Inflammatory macrophage treated with lipopolysaccharide for 1 hour (primary cell): Measurements from ENCODE around the gene NR1H2.
"Not testable (repeated sequence)": the region's sequence is repeated elsewhere in the genome, so short reads cannot be mapped to it uniquely, and the experiment has no call there.

ENCODE experiments used
- DNase-seq, 2 donors: peaks; one replicate each; pipeline ENCODE4 v3.0.0-alpha.2; 2020 to 2022

NR1H2 gene

DNA sequence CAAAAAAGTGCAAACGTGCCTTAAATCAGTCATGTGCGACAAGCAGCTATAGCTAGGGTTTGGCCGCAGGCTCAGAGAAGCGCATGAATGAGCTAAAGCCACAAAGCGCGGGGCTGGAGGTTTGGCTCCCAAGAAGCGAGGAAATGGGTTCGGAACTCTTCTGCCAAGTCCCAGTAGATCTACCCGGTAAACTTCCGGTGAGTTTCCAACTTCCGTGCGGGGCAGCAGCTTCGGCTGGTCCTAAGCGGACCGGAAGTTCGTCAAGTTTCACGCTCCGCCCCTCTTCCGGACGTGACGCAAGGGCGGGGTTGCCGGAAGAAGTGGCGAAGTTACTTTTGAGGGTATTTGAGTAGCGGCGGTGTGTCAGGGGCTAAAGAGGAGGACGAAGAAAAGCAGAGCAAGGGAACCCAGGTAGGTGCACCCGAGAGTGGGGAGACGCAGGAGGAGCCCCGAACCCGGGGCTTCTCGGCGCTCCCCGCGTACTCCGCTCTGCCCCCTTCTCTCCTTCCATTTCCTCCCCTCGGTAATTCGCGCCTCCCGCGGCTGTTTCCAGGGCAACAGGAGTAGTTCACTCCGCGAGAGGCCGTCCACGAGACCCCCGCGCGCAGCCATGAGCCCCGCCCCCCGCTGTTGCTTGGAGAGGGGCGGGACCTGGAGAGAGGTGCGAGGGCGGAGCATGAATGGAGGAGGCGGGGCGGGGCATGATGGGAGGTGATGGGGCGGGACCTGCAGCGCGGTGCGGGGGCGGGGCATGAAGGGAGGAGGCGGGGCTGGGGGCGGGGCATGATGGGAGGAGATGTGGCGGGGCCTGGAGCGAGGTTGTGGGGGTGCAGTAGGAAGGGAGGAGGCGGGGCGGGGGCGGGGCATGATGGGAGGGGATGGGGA, at the start of gene NR1H2:
NR1H2 (plus strand) TSS at position 292 of the 885 bp plus-strand sequence. CDS start 1,149 bp downstream, outside the sequence.
- DNase-seq, result peak; percentile 95 to 99

DNA sequence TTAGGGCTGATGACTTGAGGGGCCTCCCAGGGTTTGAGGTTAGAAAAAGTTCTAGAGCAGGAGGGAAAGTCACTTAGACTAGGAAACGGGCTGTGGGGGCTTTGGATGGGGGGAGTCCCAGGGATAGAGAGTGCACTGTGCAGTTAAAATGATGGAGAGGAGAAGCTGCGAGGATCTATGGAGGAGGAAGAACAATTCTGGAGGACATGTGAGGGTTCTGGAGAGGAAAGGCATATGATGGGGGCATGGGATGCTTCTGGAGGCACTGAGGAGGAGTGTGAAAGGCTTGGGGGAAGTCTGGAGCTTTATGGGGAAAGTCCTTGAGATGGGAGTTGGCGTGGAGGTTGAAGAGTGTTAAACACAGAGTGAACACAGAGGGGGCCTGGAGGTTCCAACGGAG, 49.2 kb upstream of the NR1H2 start:
- no peak for DNase-seq

DNA sequence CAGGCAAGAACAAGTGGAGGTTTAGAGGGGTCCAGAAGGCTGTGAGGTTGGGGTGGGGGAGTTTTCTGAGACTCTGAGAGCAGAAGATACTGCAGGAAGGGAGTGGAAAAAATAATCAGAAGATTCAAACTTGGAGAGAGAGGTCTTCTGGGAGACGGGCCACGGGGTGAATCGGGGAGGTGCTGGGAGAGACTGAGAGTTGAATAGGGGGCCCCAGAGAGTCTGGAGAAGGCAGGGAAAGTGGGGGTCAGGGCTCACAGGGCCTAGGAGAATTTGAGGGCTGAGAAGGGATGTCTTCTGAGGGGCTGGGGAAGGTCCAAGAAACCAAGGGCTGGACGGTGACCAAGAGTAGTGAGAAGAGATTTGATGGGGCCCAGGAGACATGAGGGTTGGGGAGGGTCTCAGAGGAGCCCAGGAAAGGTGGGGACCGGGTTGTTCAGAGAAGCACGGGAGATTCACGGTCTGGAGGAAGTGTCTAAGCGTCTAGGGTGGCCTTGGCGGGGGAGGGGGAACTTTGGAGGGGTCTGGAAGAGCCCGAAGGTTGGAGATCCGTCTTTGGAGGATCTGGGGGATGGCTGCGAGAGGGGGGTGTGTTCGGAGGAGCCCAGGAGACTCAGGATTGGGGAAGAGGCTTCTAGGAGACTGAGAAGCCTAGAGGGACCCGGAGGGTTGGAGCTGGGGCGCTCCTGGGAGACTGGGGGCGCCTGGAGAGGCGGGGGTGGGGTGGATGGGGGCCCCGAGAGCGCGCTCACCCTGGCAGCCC, 48.6 kb upstream of the NR1H2 start:
- DNase-seq, result no peak

DNA sequence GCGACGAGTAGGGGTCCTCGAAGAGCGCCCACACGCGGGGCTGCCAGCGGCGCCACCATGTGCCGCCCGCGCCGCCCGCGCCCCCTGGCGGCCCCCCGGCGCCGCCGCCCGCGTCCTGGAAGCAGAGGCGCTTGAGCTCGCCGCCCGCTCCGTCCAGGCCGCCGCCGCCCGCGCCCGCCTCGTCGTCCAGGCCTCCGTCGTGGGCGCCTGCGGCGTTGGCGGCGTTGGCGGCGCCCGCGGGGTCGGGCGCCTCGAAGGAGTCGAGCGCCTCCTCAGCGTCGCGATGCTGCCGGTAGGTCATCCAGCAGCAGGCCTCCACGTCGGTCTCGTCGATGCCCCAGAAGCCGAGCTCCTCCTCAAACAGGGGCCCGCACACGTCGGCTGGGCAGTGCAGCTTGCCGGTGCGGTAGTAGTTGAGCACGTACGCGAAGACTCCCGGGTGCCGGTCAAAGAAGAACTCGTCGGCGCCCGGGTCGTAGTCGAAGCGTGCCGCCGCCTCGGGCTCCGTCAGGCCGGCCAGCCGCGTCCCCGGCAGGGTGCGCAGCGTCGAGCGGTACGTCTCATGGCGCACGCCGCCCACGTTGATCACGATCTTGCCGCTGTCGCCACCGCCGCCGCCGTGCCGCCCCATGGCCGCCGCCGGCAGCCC, 47.9 kb upstream of the NR1H2 start:
- peak in 1 of 2 donors; percentile 51 for DNase-seq

DNA sequence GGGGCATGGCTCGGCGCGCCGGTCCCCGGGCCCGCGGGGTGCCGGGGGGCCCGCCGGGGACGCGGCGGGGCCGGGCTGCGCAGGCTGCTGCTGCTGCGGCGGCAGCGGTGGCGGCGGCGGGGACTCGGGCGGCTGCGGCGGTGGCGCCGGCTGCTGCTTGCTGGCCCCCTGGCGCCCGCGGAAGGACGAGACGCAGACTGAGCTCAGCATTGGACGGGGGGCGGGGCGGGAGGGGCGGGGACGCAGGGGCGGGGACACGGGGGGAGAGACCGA, 47.4 kb upstream of the NR1H2 start:
- no peak for DNase-seq

DNA sequence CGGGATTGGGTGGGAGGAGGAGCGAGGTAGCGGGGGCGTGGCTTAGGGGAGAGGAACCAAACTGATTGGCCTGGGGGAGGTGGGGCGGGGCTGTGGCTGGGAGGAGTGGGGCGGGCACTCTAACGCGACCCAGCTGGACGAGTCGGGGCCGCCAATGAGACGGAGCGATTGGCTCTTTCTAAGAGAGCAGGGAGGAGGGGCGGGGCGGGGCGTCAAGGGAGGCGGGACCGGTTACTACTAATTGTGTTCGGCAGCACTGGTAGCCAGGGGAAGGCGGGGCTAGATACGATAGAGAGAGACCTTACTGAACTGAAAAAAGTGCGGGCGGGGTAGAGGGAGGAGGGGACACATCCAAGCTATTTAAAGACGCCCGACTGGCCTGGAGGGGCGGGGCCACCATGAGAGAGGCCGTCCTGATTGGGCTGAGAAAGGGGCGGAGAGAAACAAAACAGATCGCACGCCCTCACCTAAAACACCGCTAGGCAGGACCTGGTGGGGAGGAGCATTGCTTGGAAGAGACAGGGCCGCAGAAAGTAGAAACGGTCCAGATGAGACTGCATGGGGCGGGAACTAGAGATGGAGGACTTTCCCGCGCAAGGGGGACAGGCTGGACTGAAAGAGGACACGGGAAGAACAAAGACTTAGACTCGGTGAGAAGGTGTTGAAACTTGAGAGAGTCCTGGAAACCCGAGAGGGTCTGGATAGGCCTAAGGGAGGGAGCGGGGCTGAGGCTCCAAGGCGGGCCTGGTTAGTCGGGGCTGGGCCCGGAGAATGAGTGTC, 46.9 kb upstream of the NR1H2 start, which contains the start of gene KCNC3:
KCNC3 (minus strand) TSS at position 232 of the 780 bp plus-strand sequence. CDS start 295 bp downstream, outside the sequence.
- peak; percentile 99 to 100 for DNase-seq

DNA sequence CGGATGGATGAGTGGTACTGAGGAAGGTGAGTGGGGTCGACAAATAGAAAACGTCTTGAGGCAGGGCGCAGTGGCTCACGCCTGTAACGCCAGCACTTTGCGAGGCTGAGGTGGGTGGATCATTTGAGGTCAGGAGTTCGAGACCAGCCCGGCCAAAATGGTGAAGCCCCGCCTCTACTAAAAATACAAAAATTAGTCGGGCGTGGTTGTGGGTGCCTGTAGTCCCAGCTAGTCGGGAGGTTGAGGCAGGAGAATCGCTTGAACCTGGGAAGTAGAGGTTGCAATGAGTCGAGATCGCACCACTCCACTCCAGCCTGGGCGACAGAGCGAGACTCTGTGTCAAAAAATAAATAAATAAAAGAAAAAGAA, 46.3 kb upstream of the NR1H2 start:
- DNase-seq, result not testable (repeated sequence)

DNA sequence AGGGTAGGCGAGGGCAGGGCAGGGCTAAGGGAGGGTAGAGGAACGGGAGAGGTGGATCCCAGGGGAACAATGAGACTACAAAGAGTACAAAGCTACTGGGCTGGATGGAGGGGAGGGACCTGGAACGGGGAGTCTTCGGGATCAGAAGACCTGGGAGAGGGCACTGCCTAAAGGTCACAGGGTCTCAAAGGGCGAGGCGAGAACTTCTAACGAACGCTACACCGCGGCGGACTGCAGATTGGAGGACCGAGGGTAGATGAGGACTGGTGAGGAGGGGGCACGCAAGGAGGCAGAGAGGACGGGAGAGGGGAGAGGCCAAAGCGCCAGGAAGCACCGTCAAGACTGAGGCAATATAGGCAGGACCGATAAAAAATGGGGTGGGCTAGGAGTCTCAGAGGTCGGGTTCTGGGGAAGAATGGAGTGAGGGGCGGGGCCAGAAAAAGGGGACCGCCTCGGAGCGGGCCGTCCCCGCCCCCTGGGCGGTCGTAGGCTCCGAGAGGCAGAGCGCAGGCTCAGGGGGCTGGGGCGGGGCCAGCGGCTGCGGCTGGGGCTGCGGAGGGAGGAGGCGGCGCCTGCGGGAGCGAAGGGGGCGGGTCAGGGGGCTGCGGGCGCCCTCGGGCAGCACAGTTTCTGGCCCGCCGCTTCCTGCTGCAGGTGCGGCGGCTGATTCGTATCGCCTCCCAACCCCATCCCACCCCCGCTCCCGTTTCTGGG, 45.7 kb upstream of the NR1H2 start:
- peak; percentile 80 to 87 for DNase-seq

DNA sequence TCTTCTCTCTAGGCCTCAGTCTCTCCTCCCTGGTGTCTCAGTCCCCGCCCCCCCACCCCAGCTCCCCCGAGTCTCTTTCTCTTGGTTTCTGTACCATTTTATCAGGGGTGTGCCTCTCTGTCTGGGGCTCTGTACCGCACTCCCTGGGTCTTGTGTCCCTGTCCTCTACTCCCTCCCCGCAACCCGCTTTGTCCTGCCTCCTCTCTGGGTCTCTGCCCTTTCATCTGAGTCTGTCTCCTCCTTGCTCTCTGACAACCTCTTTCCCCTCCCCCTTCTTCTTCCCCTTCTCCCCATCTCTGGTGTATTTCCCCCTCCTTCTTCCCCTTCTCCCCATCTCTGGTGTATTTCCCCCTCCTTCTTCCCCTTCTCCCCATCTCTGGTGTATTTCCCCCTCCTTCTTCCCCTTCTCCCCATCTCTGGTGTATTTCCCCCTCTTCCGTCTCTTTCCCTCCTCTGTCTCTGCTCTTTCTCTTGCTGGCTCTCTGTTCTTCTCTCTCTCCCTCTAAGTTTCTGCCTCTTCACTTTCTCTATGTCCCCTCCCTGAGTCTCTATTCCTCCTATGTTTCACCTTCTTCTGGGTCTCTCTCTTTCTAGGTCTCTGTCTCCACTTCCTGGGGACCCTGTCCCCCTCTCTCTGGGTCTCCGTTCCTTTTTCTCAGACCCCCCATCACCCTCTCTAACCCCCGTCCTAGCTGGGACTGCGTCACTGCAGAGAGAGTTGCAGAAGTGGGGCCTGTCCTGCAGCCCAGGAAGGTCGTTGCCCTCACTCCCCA, 44.9 kb upstream of the NR1H2 start:
- no peak for DNase-seq

DNA sequence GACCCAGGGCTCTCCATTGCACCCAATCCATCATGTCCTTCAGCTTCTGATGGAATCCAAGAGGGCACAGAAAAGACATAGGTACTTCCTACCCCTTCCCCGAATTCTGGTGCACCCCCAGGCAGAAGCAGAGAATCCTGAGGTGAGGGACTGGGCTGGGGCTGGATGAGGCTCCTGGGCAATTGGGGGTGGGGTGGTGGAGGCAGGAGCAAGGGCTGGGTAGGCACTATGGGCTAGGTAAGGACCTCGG, 44.3 kb upstream of the NR1H2 start:
- DNase-seq, result no peak

DNA sequence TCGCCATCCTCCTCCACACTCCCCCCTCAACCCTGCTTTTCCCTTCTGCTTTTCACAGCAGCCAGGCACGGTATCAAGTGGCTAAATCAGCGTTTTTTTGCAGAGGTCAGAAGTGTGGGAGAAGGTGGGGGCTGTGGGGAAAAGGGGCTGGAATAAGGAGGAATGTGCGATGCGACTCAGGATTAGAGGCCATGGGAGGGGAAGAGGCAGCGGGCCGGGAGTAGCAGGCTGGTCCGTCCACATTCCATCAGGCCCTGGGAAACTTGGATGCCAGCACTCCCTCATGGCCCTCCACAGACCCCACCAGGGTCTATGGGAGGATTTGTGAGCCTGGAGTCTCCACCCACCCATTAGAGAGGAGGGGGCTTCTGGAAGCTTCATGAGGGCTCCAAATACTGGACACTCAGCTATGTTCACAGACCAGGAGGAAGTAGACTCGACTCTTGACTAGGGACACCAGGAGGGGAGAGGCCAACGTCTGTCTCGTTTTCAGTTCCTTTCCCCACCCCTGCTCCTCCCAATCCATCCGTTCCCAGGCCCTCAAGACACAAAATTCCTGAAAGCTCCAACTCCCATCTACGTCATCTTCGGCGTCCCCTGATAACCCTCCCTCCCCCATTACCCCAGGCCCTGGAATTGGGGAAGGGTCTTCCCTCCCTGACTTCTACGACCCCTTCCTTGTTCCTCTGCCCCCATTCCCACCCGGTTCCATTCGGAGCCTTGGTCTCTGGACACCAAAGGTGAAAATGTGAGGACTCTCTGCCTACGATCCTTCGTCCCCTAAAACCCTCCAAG, 43.8 kb upstream of the NR1H2 start:
- peak in 1 of 2 donors; percentile 42 for DNase-seq

DNA sequence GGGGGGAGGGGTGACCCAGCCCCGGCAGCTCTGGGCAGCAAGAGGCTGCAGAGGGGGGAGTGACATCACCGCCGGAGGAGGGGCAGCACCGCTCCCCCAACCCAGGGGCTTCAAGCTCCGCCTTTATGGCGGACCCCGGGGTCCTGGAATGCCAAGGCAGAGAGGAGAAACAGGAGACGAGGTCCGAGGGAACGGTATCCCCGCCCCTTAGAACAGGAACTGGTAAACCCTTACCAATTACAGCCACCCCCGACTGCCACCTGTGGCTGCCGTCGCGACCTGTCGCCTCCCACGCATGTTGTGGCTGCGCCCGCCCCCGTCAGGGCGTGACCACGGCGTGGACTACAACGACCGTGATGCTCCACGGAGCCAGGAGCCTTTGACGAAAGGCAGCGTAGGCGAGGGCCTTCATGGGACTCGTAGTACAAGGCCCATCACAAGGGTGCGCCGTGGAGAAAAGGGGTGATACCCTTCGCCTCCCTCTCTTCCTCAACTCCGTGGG, 43.0 kb upstream of the NR1H2 start:
- DNase-seq, result peak; percentile 92 to 94

DNA sequence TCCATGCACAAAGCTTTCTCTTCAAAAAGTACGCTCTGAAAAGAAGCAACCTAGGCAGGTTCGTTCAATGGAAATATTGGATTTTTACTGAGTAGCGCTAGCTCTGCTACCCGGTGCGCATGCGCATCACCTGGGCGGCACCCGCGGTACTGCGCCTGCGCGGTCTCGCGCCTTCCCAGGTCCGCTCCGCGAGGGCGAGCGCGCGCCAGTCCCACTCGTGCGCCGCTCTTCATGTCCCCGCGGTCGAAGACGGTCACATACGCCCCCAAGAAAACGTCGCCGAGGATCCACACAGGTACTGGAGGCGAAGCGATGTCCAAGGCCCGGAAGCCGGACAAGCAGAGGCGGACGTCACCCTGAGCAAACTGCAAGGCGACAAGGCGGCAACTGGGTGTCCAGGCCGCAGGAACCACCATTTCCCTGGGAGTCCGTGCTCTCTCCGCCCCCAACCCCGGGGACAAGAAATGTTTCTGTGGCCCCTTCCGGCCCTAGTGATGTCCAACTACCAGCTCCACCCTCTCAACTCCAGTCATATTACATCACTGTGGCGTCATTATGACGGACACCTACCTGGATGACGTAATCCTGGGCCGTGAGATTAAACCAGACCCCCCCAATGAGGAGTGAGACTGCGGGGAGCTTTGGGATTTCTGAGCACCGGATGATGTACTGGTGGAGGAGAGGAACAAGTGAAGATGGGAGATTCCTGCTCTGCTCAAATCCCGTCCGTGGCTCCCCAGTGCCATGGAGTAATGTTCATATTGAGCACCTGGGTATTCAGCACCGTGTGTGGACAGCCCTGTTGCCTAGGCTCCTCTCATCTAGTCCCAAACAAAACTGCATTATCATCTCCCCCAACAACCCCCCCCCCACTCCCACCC, 42.3 kb upstream of the NR1H2 start:
- peak in 1 of 2 donors; percentile 92 for DNase-seq

DNA sequence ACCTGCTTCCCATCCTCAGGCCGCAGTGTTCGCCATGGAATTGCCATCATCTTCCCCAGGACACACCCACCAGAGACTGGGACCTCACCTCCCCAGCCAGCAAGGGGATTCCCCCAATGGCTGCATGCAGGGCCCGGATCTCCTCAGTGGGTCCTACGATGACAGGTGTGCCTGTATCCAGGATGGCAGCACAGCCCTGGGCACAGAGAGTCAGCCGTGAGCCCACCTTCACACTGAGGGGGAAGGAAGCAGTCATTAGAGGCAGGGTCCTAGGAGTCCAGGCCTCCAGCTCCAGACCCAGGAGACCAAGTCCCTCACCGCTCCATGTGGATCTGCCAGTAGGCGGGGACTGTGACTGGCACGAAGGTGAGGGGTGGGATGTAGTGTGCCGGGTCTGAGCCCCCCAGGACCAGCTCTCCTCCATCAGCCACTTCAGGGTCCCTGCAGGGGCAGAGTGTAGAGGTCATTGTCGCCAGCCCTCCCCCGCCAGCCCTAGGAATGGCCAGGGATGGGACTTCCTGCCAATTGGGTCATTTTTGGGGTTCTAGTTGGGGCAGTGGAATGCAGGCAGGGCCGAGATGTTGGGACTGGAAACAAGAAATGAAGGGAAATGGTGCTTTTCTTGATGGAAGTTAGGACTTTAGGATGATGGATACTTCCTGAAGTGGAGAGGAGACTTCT, 41.4 kb upstream of the NR1H2 start:
- DNase-seq, result no peak

DNA sequence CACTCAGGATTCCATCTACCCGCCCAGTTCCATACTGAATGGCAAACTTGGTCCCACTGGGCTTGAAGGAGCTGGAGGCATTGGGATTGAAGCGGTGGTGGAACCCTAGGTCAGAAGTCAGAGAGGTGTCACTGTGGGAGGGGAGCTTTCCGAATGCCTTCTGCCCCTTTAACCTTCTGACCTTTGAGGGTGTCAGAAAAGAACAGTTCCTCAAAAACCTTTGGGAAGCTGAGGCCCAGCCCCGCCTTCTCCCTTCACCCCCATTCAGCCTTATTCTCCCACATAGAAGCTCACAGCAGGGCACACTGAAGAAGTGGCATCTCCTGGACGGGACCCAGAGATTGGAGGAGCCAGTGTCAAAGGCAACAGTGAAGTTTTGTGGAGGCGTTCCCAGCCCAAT, 39.2 kb upstream of the NR1H2 start:
- peak in 1 of 2 donors; percentile 46 for DNase-seq

DNA sequence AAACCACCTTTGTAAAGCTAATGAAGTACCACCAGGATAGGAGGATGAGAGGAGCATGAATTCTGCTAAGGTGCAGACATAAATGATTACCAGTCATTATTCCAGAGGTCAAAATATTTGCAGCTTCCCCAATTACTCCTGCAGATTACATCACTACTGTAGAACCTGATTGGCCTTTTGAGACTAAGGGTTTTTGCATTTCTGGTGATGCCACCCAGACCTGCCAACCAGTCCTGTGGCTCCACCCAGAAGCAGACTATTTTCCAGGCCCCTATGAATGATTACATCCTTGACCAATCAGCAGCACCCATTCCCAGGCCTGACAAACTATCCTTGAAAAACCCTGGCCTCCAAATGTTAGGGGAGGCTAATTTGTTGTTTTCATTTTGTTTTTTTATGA, 35.9 kb upstream of the NR1H2 start:
- DNase-seq, result peak in 1 of 2 donors; percentile 62

DNA sequence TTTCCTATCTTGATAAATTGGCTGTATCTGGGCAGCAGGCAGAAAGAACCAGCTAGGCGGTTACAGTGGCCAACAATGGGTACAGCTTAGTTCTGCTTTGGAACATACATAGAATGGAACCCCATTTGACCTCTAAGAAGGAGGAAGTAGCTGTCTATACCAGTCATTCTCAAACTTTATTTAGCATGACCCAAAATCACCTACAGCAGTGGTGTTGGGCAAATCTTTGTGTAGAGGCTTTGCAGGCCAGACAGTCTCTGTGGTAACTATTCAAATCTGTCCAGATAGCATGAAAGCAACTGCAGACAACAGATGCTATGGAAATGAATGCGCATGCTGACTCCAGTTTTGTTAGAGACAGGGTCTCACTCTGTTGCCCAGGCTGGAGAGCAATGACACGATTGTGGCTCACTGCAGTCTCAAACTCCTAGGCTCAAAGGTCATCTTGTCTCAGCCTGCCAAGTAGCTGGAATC, 35.1 kb upstream of the NR1H2 start:
- peak; percentile 77 to 88 for DNase-seq

DNA sequence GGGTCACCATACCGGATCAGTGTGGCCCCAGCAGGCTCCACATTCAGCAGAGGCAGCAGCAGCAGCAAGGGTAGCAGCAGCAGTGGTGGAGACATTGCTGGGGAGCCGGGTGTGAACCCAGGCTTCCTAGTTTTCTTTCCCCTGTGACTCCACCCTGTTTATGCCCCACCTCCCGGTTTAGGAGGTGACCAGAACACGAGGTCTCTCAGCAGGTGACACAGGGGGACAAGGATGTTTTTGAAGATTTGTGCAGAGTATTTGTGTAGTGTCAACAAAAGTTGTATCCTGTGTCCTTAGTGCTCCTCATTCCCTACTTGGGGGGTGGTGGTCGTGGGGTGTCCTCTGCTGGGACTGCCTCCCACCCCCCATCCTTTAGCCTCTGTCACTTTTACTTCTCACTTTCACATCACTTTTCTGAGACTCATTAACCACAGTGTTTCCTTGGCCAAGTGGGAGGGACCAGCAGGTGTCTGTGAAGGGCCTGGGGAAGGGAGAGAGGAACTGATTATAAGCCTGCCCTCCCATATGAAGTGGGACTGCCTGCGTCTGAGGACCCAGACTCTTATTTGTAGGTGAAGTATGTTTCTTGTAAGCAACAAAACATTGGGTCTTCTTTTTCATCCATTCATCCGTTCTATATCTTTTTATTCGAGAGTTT, 31.5 kb upstream of the NR1H2 start:
- no peak for DNase-seq
